ENCODE data around the gene CD200.

GRCh38 chr3:112376241-112376911 lies 43.4 kb downstream of the CD200 start:
- no peak for TF ChIP-seq CTCF (IDR thresholded peaks at IDR 0.05)
- no peak for TF ChIP-seq FOXK1 (CRISPR knock-in tag; IDR thresholded peaks at IDR 0.05)
- no peak for TF ChIP-seq FOXJ3 (CRISPR knock-in tag; IDR thresholded peaks at IDR 0.05; ENCODE audit: borderline replicate concordance)
- no peak for TF ChIP-seq NR3C1 (CRISPR knock-in tag; conservative IDR thresholded peaks at IDR 0.05; ENCODE audit: low read depth)

Measured in WTC11 (cell line).